ENCODE data around the gene EMC1.
"Not testable (repeated sequence)": the region's sequence is repeated elsewhere in the genome, so short reads cannot be mapped to it uniquely, and the experiment has no call there.

EMC1 gene

GRCh38 chr1:19260211-19261138 lies 9.2 kb upstream of the EMC1 start:
- DNase-seq (ENCODE audit: low spot score), result no peak

- DNase-seq (ENCODE audit: low spot score), result no peak
Measured at GRCh38 chr1:19258353-19258752, 7.0 kb upstream of the EMC1 start.

- no peak for DNase-seq (ENCODE audit: low spot score)
Measured at GRCh38 chr1:19257178-19257914, 6.0 kb upstream of the EMC1 start.

- not testable (repeated sequence) for DNase-seq (ENCODE audit: low spot score)
Measured at GRCh38 chr1:19256301-19256700, 5.0 kb upstream of the EMC1 start.

- no peak for DNase-seq (ENCODE audit: low spot score)
Measured at GRCh38 chr1:19255288-19255687, 4.0 kb upstream of the EMC1 start.

DNA sequence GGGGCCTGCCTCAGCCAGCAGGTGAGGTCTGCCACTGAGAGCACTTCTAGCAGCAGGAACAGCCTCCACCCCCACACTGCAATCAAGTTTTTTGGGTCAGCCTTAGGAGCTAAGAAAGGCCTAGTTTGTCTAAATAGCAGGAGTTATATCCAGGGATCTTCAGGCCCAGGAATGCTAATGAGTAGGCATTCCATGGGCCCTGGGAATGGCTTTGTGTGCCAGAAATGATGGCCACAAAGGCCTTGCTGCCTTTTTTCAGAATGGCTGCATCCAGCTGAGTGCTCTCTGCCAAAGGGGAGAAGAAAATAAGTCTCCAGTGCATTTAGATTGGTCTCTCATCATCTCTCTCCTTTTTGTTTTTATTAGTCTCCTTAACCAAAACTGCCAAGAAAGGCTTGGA lies 3.1 kb upstream of the EMC1 start:
- no peak for DNase-seq (ENCODE audit: low spot score)

GRCh38 chr1:19250629-19251304 lies 557 bp downstream of the EMC1 start:
- DNase-seq (ENCODE audit: low spot score), result peak; percentile 12

- DNase-seq (ENCODE audit: low spot score), result peak; percentile 77
Measured at GRCh38 chr1:19240673-19241538, 10.4 kb downstream of the EMC1 start.

- DNase-seq (ENCODE audit: low spot score), result no peak
Measured at GRCh38 chr1:19239876-19240275, 11.4 kb downstream of the EMC1 start.

- no peak for DNase-seq (ENCODE audit: low spot score)
Measured at GRCh38 chr1:19234224-19234623, 17.1 kb downstream of the EMC1 start.

- no peak for DNase-seq (ENCODE audit: low spot score)
Measured at GRCh38 chr1:19232524-19232846, 18.8 kb downstream of the EMC1 start.

DNA sequence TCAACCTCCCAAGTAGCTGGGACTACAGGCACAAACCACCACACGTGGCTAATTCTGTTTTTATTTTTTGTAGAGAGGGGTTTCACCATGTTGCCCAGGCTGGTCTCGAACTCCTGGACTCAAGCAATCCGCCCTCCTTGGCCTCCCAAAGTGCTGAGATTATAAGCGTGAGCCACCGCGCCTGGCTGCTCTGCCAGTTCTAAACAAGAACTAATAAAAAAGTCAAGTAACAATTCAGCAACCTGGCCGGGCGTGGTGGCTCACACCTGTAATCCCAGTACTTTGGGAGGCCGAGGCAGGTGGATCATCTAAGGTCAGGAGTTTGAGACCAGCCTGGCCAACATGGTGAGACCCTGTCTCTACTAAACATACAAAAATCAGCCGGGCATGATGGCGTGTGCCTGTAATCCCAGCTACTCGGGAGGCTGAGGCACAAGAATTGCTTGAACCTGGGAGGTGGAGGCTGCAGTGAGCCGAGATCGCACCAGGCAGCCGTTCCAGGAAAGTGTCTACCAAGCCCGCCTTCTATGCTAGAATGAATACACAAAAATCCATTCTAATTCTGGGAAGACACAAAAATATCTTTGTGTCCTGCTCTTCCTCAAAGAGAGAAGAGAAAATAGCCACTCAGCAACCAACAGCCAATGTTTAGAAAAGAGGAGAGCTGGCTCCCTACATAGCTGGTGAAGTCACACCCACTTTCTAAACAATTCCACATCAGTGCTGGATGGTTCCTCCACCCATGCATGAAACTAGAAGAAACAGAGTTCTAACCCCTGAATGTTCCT lies 19.4 kb downstream of the EMC1 start:
- not testable (repeated sequence) for DNase-seq (ENCODE audit: low spot score)

GRCh38 chr1:19229828-19230325 lies 21.4 kb downstream of the EMC1 start:
- DNase-seq (ENCODE audit: low spot score), result no peak

DNA sequence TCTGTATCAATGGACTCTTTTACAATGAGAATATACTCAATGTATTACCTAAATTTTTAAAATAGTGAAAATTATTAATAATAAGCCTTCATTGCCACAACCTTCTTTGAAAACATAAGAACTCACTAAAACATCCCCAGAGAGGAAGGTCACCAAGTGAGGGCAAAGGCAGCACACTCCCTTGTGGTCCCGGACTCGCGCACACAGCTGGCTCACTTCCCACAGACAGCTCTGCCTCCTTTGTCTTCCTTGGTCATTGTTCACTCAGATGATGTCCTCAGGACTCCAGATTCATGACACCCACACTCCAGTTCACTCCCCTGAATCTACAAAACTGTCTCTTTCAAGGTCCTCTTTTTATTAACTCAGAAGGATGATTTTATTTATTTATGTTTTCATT lies 22.1 kb downstream of the EMC1 start:
- no peak for DNase-seq (ENCODE audit: low spot score)

- DNase-seq (ENCODE audit: low spot score), result no peak
Measured at GRCh38 chr1:19222979-19223824, 28.1 kb downstream of the EMC1 start.

GRCh38 chr1:19222573-19222972 lies 28.8 kb downstream of the EMC1 start:
- DNase-seq (ENCODE audit: low spot score), result no peak

DNA sequence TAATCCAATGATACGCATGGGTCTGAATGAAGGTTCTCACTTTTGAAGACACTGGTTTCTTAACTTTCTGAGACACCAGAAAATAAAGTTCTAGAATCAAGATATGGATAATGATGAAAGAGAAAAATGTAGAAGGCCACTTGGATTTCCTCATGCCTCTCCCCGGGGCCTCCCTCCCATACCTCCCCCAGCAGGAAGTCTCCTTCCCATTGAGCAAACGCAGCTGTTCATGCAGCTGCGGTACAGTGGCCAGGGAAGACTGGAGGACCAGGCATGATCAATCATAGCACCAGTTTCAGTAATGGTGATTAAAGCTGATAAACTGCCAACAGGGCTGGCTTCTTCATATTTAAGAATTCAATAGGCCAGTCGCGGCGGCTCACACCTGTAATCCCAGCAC lies 30.3 kb downstream of the EMC1 start:
- no peak for DNase-seq (ENCODE audit: low spot score)

DNA sequence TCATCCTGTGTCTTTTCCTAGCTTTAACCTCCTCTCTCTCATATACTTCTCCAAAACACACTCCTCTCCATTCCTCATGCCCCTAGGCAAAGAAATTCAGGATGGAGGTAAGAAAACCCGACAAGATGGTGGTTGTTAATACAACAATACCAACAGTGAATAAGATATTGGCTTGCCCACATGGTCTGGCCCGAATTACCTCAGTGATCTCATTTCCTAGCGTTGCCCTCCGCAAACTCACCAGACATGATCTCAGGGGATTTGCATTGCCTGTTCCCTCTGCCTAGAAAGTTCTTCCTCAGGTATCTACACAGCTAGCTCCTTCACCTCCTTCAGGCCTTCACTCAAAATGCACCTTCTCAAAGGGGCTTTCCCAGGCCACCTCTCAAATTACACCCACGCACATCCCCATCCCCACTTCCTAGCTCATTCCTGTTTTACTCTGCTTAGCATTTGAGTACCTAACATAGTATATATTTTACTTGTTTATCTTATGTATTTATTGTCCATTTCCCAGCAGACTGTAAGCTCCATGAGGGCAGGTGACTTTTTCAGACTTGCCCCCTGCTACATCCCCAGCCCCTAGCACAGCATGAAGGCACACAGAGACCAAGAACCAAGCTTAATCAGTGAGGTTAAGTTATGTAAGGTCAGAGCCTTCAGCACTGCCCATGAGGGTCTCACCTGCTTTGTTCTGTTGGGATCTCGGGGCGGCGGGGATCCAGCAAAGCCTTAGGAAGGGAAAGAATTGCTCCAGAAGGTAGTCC lies 31.1 kb downstream of the EMC1 start:
- no peak for DNase-seq (ENCODE audit: low spot score)

GRCh38 chr1:19219451-19219850 lies 31.9 kb downstream of the EMC1 start:
- no peak for DNase-seq (ENCODE audit: low spot score)
